ENCODE results near the gene TKT.

GRCh38 chr3:53240989-53241972, 14.5 kb downstream of the TKT start:
- TF ChIP-seq, protein P1, sequence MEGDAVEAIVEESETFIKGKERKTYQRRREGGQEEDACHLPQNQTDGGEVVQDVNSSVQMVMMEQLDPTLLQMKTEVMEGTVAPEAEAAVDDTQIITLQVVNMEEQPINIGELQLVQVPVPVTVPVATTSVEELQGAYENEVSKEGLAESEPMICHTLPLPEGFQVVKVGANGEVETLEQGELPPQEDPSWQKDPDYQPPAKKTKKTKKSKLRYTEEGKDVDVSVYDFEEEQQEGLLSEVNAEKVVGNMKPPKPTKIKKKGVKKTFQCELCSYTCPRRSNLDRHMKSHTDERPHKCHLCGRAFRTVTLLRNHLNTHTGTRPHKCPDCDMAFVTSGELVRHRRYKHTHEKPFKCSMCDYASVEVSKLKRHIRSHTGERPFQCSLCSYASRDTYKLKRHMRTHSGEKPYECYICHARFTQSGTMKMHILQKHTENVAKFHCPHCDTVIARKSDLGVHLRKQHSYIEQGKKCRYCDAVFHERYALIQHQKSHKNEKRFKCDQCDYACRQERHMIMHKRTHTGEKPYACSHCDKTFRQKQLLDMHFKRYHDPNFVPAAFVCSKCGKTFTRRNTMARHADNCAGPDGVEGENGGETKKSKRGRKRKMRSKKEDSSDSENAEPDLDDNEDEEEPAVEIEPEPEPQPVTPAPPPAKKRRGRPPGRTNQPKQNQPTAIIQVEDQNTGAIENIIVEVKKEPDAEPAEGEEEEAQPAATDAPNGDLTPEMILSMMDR (IDR thresholded peaks at IDR 0.05), result no peak
- TF ChIP-seq POLR2A (IDR thresholded peaks at IDR 0.05), result no peak
